ENCODE measurements around the gene TANC2. TPM values are rescaled to one million over a fixed set of nuclear protein-coding genes. Genes with fewer than 3 reads are reported as not detected.
A peak's percentile ranks its signal among the peaks of the same experiment; 100 is the strongest.

The TANC2 gene
- total and polyA plus RNA-seq, 2 experiments from 2014 or later, result 13.7 to 16.1 TPM

- H3K36me3 ChIP-seq (ENCODE audit: low read depth), result no peaks in the 10 kb centered on the region
- DNase-seq, result no peak
- in situ Hi-C loops (cut with MboI), result no loop called here
Observed at GRCh38 chr17:62964506-62964905, 1.5 kb upstream of the TANC2 start.

GRCh38 chr17:62965174-62965685 lies 805 bp upstream of the TANC2 start:
- in situ Hi-C loops (cut with MboI), result no loop called here
- peak overlapping the region; percentile 48 for H3K27ac ChIP-seq
- H3K4me1 ChIP-seq (ENCODE audit: insufficient read depth), result peaks cover 34% of the 10 kb centered on the region
- no peak for DNase-seq
- H3K4me3 ChIP-seq, result peak overlapping the region; percentile 74
- H3K36me3 ChIP-seq (ENCODE audit: low read depth), result no peaks in the 10 kb centered on the region
- no peaks in the 10 kb centered on the region for H3K27me3 ChIP-seq (replicated peaks; ENCODE audit: insufficient read depth)
- peak overlapping the region; percentile 59 for H3K4me2 ChIP-seq (ENCODE audit: unreplicated experiment)
- no peaks in the 10 kb centered on the region for H3K9me3 ChIP-seq (ENCODE audit: low read depth)
- peaks cover 8% of the 10 kb centered on the region; the same call in 1 of the 2 replicates for H4K20me1 ChIP-seq (ENCODE audit: insufficient read depth)
- no peaks in the 10 kb centered on the region for H3K9me2 ChIP-seq (ENCODE audit: insufficient read depth)
- peak overlapping the region; percentile 81 for H2AFZ ChIP-seq
- TF ChIP-seq EZH2phosphoT487 (IDR thresholded peaks at IDR 0.05; ENCODE audit: insufficient read depth, low read depth), result no peak
- peak overlapping the region; percentile 76 for H3K9ac ChIP-seq
- peaks cover 37% of the 10 kb centered on the region for H3K79me2 ChIP-seq (ENCODE audit: insufficient read depth)
- H3F3A ChIP-seq (ENCODE audit: insufficient read depth), result peaks cover 32% of the 10 kb centered on the region
- WGBS, 2 experiments (ENCODE audit: low coverage in 1 of 2, low lambda C conversion rate in 2 of 2, missing lambda C conversion rate in 2 of 2), result 84 to 86% methylated on average over 19 of the region's 19 CpGs

More at GRCh38 chr17:62964506-62964905, 1.5 kb upstream of the TANC2 start:
- no peak for TF ChIP-seq EZH2phosphoT487 (IDR thresholded peaks at IDR 0.05; ENCODE audit: insufficient read depth, low read depth)
- no peak for TF ChIP-seq EZH2 (IDR thresholded peaks at IDR 0.05; ENCODE audit: insufficient read depth, poor library complexity, severe bottlenecking)
- Histone ChIP-seq H3K4me2 (ENCODE audit: unreplicated experiment) (no peak overlapping the region), H3K27me3 (replicated peaks; ENCODE audit: insufficient read depth) (no peaks in the 10 kb centered on the region), H3K4me3 (no peak overlapping the region), H3K9me2 (ENCODE audit: insufficient read depth) (no peaks in the 10 kb centered on the region), H4K20me1 (ENCODE audit: insufficient read depth) (peaks cover 8% of the 10 kb centered on the region; the same call in 1 of the 2 replicates), H3K79me2 (ENCODE audit: insufficient read depth) (peaks cover 30% of the 10 kb centered on the region), H2AFZ (no peak overlapping the region), H3K27ac (no peak overlapping the region), H3K9ac (no peak overlapping the region), H3K9me3 (ENCODE audit: low read depth) (no peaks in the 10 kb centered on the region), H3K4me1 (ENCODE audit: insufficient read depth) (peaks cover 28% of the 10 kb centered on the region), H3F3A (ENCODE audit: insufficient read depth) (peaks cover 32% of the 10 kb centered on the region)
- WGBS, 2 experiments (ENCODE audit: low coverage in 1 of 2, low lambda C conversion rate in 2 of 2, missing lambda C conversion rate in 2 of 2), result 69 to 77% methylated on average over 4 of the region's 4 CpGs

GRCh38 chr17:62966426-62967204 lies 580 bp downstream of the TANC2 start:
- peak; percentile 60 for DNase-seq
- Histone ChIP-seq H3F3A (ENCODE audit: insufficient read depth) (peaks cover 32% of the 10 kb centered on the region), H3K9me2 (ENCODE audit: insufficient read depth) (no peaks in the 10 kb centered on the region), H3K9me3 (ENCODE audit: low read depth) (no peaks in the 10 kb centered on the region), H3K79me2 (ENCODE audit: insufficient read depth) (peaks cover 51% of the 10 kb centered on the region), H3K4me1 (ENCODE audit: insufficient read depth) (peaks cover 34% of the 10 kb centered on the region), H3K4me2 (ENCODE audit: unreplicated experiment) (peak overlapping the region; percentile 93), H3K36me3 (ENCODE audit: low read depth) (no peaks in the 10 kb centered on the region), H4K20me1 (ENCODE audit: insufficient read depth) (peaks cover 8% of the 10 kb centered on the region; the same call in 1 of the 2 replicates), H3K27me3 (replicated peaks; ENCODE audit: insufficient read depth) (no peaks in the 10 kb centered on the region), H3K27ac (peak overlapping the region; percentile 47), H3K9ac (peak overlapping the region; percentile 87), H2AFZ (peak overlapping the region; percentile 76), H3K4me3 (peak overlapping the region; percentile 88)
- 1 to 2% methylated on average over 65 to 67 of the region's 80 CpGs for WGBS, 2 experiments (ENCODE audit: low coverage in 1 of 2, low lambda C conversion rate in 2 of 2, missing lambda C conversion rate in 2 of 2)
- TF ChIP-seq EZH2 (IDR thresholded peaks at IDR 0.05; ENCODE audit: insufficient read depth, poor library complexity, severe bottlenecking), result no peak
- TF ChIP-seq EZH2phosphoT487 (IDR thresholded peaks at IDR 0.05; ENCODE audit: insufficient read depth, low read depth), result no peak
- in situ Hi-C loops (cut with MboI), result no loop called here

- H3K79me2 ChIP-seq (ENCODE audit: insufficient read depth), result peaks cover 57% of the 10 kb centered on the region
Observed at GRCh38 chr17:62967205-62967529, 1.1 kb downstream of the TANC2 start.

More at GRCh38 chr17:62967205-62967529, 1.1 kb downstream of the TANC2 start:
- DNase-seq, result no peak
- peak overlapping the region; percentile 93 for H3K4me2 ChIP-seq (ENCODE audit: unreplicated experiment)
- H3K36me3 ChIP-seq (ENCODE audit: low read depth), result no peaks in the 10 kb centered on the region
- H3K9me2 ChIP-seq (ENCODE audit: insufficient read depth), result no peaks in the 10 kb centered on the region
- TF ChIP-seq EZH2phosphoT487 (IDR thresholded peaks at IDR 0.05; ENCODE audit: insufficient read depth, low read depth) (no peak), EZH2 (IDR thresholded peaks at IDR 0.05; ENCODE audit: insufficient read depth, poor library complexity, severe bottlenecking) (no peak)
- peak overlapping the region; percentile 47 for H3K27ac ChIP-seq
- H3K9ac ChIP-seq, result peak overlapping the region; percentile 87
- H4K20me1 ChIP-seq (ENCODE audit: insufficient read depth), result peaks cover 9% of the 10 kb centered on the region; the same call in 1 of the 2 replicates
- in situ Hi-C loops (cut with MboI), result no loop called here
- peaks cover 34% of the 10 kb centered on the region for H3K4me1 ChIP-seq (ENCODE audit: insufficient read depth)
- H3F3A ChIP-seq (ENCODE audit: insufficient read depth), result peaks cover 32% of the 10 kb centered on the region
- peak overlapping the region; percentile 76 for H2AFZ ChIP-seq
- 19 to 23% methylated on average over 4 of the region's 4 CpGs for WGBS, 2 experiments (ENCODE audit: low coverage in 1 of 2, low lambda C conversion rate in 2 of 2, missing lambda C conversion rate in 2 of 2)
- peak overlapping the region; percentile 88 for H3K4me3 ChIP-seq
- no peaks in the 10 kb centered on the region for H3K27me3 ChIP-seq (replicated peaks; ENCODE audit: insufficient read depth)
- H3K9me3 ChIP-seq (ENCODE audit: low read depth), result no peaks in the 10 kb centered on the region

Measured in GM23248 (cell line).